Smooth muscle cell (in vitro differentiated cells): ENCODE measurements around the gene RPRD1B. TPM values are rescaled to one million over a fixed set of nuclear protein-coding genes. Genes with fewer than 3 reads are reported as not detected.

Experiments used
- DNase-seq: peaks from one replicate; lab custom pipeline; 2025; ENCODE audit not compliant: unreplicated experiment; lab: John Stamatoyannopoulos, UW
- H2AFZ ChIP-seq: fragments of 200-600 bp; sonication (generic); 2 replicates; pipeline ENCODE4 v1.6.0; 2016; ENCODE audit warnings: antibody characterized with exemption, low read depth, mild to moderate bottlenecking
- H3F3A ChIP-seq: fragments of 200-600 bp; sonication (generic); 2 replicates; pipeline ENCODE4 v1.6.0; 2017; ENCODE audit warnings: antibody characterized with exemption, low read depth
- H3K27ac ChIP-seq: fragments of 200-600 bp; sonication (generic); 2 replicates; pipeline ENCODE4 v1.5.1; 2016; ENCODE audit warnings: low read depth, mild to moderate bottlenecking
- H3K27me3 ChIP-seq: fragments of 200-600 bp; sonication (generic); 2 replicates; pipeline ENCODE4 v1.6.1; 2016; ENCODE audit warnings: low read depth, mild to moderate bottlenecking
- H3K36me3 ChIP-seq: fragments of 200-600 bp; sonication (generic); 2 replicates; pipeline ENCODE4 v1.5.1; 2016; ENCODE audit warnings: low read depth
- H3K4me1 ChIP-seq: fragments of 200-600 bp; sonication (generic); 2 replicates; pipeline ENCODE4 v1.5.1; 2016; ENCODE audit warnings: low read depth
- H3K4me2 ChIP-seq: fragments of 200-600 bp; sonication (generic); 2 replicates; pipeline ENCODE4 v1.6.0; 2016; ENCODE audit warnings: mild to moderate bottlenecking
- H3K4me3 ChIP-seq: fragments of 200-600 bp; sonication (generic); 2 replicates; pipeline ENCODE4 v1.5.1; 2016; ENCODE audit warnings: mild to moderate bottlenecking
- H3K79me2 ChIP-seq: fragments of 200-600 bp; sonication (generic); 2 replicates; pipeline ENCODE4 v1.6.0; 2016; ENCODE audit warnings: low read depth, mild to moderate bottlenecking
- H3K9ac ChIP-seq: fragments of 200-600 bp; sonication (generic); 2 replicates; pipeline ENCODE4 v1.6.0; 2016; ENCODE audit warnings: low read depth
- H3K9me3 ChIP-seq: fragments of 200-600 bp; sonication (generic); replicated peaks from 2 replicates; pipeline ENCODE4 v1.5.1; 2016; ENCODE audit warnings: low read depth
- H4K20me1 ChIP-seq: fragments of 200-600 bp; sonication (generic); 2 replicates; pipeline ENCODE4 v1.6.0; 2016; ENCODE audit warnings: low read depth
- CTCF ChIP-seq: fragments of 200-600 bp; sonication (generic); IDR thresholded peaks from 2 replicates; pipeline ENCODE4 v1.5.1; 2017; ENCODE audit warnings: borderline replicate concordance, mild to moderate bottlenecking, antibody characterized with exemption; ENCODE audit not compliant: insufficient read depth, poor library complexity, severe bottlenecking
- WGBS: methylation state at CpG from one replicate; pipeline ENCODE4 v1.1.7; 2016; ENCODE audit warnings: low lambda C conversion rate; 5-methylcytosine and 5-hydroxymethylcytosine counted together
- polyA plus RNA-seq: library from polyadenylated mRNA; unstranded; fragments of >200 nt; fragmentation: Nextera tagmentation; extraction: Ambion mirVana; gene quantifications from 2 replicates; pipeline ENCODE4 v1.2.1, GENCODE V29; 2016
- total RNA-seq: library from RNA; depleted of rRNA; stranded (reverse); fragments of >200 nt; gene quantifications from 2 replicates; pipeline ENCODE4 v1.2.3, GENCODE V29; 2014

RPRD1B gene
- total and polyA plus RNA-seq, 2 experiments from 2014 or later = 13.5 to 59.1 TPM

GRCh38 chr20:38076548-38076947, 43.0 kb downstream of the RPRD1B start:
- H3K27me3 ChIP-seq = no peaks in the 10 kb centered on the region
- peaks cover 20% of the 10 kb centered on the region for H3K79me2 ChIP-seq
- no peak for TF ChIP-seq CTCF
- H3K4me3 ChIP-seq = no peak overlapping the region
- no peak overlapping the region for H2AFZ ChIP-seq
- H3K36me3 ChIP-seq = peaks cover under 1% of the 10 kb centered on the region
- peaks cover 4% of the 10 kb centered on the region for H3K4me1 ChIP-seq
- H3F3A ChIP-seq = peaks cover 11% of the 10 kb centered on the region
- no peak for DNase-seq
- no peak overlapping the region for H3K4me2 ChIP-seq
- no peak overlapping the region for H3K27ac ChIP-seq
- H4K20me1 ChIP-seq = peaks cover 12% of the 10 kb centered on the region
- H3K9ac ChIP-seq = no peak overlapping the region
- H3K9me3 ChIP-seq = no peaks in the 10 kb centered on the region

GRCh38 chr20:38078084-38078483, 44.5 kb downstream of the RPRD1B start:
- H3K9me3 ChIP-seq = no peaks in the 10 kb centered on the region
- H3K36me3 ChIP-seq = no peaks in the 10 kb centered on the region
- no peak overlapping the region for H3K27ac ChIP-seq
- H3K4me2 ChIP-seq = no peak overlapping the region
- H3K9ac ChIP-seq = no peak overlapping the region
- no peak overlapping the region for H3K4me3 ChIP-seq
- TF ChIP-seq CTCF = no peak
- H3K4me1 ChIP-seq = peaks cover 8% of the 10 kb centered on the region
- no peaks in the 10 kb centered on the region for H3K27me3 ChIP-seq
- H4K20me1 ChIP-seq = peaks cover 12% of the 10 kb centered on the region
- H3K79me2 ChIP-seq = peaks cover 20% of the 10 kb centered on the region
- WGBS = 100% methylated on average over 2 of the region's 2 CpGs
- H2AFZ ChIP-seq = no peak overlapping the region
- no peak for DNase-seq
- H3F3A ChIP-seq = peaks cover 17% of the 10 kb centered on the region

GRCh38 chr20:38079353-38079752, 45.8 kb downstream of the RPRD1B start:
- WGBS = 100% methylated on average over 3 of the region's 3 CpGs
- Histone ChIP-seq H3K4me2 (no peak overlapping the region), H3K27me3 (no peaks in the 10 kb centered on the region), H3K4me1 (peaks cover 18% of the 10 kb centered on the region), H3K36me3 (no peaks in the 10 kb centered on the region), H2AFZ (no peak overlapping the region), H3K79me2 (peaks cover 16% of the 10 kb centered on the region), H3K9ac (no peak overlapping the region), H3K4me3 (no peak overlapping the region), H4K20me1 (peaks cover 12% of the 10 kb centered on the region), H3K9me3 (no peaks in the 10 kb centered on the region), H3F3A (peaks cover 30% of the 10 kb centered on the region), H3K27ac (no peak overlapping the region)
- DNase-seq = no peak
- TF ChIP-seq CTCF = no peak

GRCh38 chr20:38081575-38081974, 48.0 kb downstream of the RPRD1B start:
- no peak for DNase-seq
- TF ChIP-seq CTCF = no peak
- Histone ChIP-seq H3K27me3 (no peaks in the 10 kb centered on the region), H3K4me2 (no peak overlapping the region), H3K36me3 (no peaks in the 10 kb centered on the region), H3K4me3 (no peak overlapping the region), H4K20me1 (peaks cover 3% of the 10 kb centered on the region), H3K9me3 (no peaks in the 10 kb centered on the region), H3K4me1 (peaks cover 24% of the 10 kb centered on the region), H3K9ac (no peak overlapping the region), H3F3A (peaks cover 25% of the 10 kb centered on the region), H2AFZ (no peak overlapping the region), H3K27ac (no peak overlapping the region), H3K79me2 (peaks cover 15% of the 10 kb centered on the region)
- WGBS = 99% methylated on average over 3 of the region's 3 CpGs
